Thyroid gland (tissue), 4 donors: ENCODE data around the gene ZDHHC9.

Source experiments
- POLR2A ChIP-seq, 2 donors: fragments of 450-650 bp; IDR thresholded peaks; one replicate each; pipeline ENCODE4 v1.6.1; 2017; ENCODE audit warnings: antibody characterized with exemption in 2 of 2, mild to moderate bottlenecking in 2 of 2, moderate library complexity in 1 of 2
- TF ChIP-seq, protein P1 (sequence below), 6 experiments: fragments of 200-600 bp in 3 of 6; fragments of 450-650 bp in 3 of 6; sonication (generic) in 3 of 6; IDR thresholded peaks; one replicate each; pipeline ENCODE4 v1.5.1; 2016 to 2019; ENCODE audit warnings: antibody characterized with exemption in 6 of 6, mild to moderate bottlenecking in 2 of 6, inconsistent platforms in 1 of 6, moderate library complexity in 1 of 6

DNA sequence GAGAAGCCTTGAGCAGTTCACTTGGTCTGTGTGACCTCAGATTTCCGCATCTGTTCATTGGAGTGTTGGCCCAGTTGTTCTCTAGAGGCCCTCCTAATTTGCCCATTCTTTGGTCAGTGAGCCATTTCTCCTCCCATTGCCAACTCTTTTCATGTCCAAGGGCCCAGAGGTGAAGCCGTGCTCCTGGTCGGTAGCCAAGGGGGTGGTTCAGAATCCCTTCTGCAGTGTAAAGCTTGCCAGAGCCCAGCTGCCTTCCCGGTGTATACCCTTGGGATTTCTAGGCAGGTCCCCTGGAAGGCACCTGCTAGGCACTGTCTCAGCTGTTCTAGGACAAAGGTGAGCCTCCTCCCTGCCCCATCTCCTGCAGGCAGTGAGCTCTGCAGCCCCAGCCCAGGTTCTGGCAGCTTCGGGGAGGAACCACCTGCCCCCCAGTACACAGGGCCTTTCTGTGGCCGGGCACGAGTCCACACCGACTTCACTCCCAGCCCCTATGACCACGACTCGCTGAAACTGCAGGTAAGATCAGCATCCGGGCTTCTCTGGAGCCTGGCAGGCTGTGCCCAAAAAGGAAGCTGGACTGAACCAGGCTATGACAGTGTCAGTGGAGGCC is 51.6 kb downstream of the ZDHHC9 start:
- TF ChIP-seq, protein P1, sequence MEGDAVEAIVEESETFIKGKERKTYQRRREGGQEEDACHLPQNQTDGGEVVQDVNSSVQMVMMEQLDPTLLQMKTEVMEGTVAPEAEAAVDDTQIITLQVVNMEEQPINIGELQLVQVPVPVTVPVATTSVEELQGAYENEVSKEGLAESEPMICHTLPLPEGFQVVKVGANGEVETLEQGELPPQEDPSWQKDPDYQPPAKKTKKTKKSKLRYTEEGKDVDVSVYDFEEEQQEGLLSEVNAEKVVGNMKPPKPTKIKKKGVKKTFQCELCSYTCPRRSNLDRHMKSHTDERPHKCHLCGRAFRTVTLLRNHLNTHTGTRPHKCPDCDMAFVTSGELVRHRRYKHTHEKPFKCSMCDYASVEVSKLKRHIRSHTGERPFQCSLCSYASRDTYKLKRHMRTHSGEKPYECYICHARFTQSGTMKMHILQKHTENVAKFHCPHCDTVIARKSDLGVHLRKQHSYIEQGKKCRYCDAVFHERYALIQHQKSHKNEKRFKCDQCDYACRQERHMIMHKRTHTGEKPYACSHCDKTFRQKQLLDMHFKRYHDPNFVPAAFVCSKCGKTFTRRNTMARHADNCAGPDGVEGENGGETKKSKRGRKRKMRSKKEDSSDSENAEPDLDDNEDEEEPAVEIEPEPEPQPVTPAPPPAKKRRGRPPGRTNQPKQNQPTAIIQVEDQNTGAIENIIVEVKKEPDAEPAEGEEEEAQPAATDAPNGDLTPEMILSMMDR (IDR thresholded peaks at IDR 0.05) = no peak
- no peak for TF ChIP-seq POLR2A (IDR thresholded peaks at IDR 0.05)
